Measurements from ENCODE around the gene ULK2. TPM values are rescaled to one million over a fixed set of nuclear protein-coding genes. Genes with fewer than 3 reads are reported as not detected.

ULK2 gene
- total RNA-seq, 8 experiments from 2014 or later: 3.3 to 32.7 (median 22.4) TPM

- WGBS, 10 experiments: 37 to 100% (median 87%) methylated on average over 1 to 5 of the region's 5 CpGs; no CpG with 5 or more reads in 1 of the 10 experiments
- peak in 1 of 8 experiments; percentile 7 for ATAC-seq (replicated peaks in 6 of 8)
These were observed 142.2 kb downstream of the ULK2 start for GRCh38 chr17:19725486-19725885.

GRCh38 chr17:19724501-19725420, 143.0 kb downstream of the ULK2 start:
- 21 to 100% (median 78%) methylated on average over 1 to 15 of the region's 55 CpGs; no CpG with 5 or more reads in 2 of the 10 experiments for WGBS, 10 experiments
- Histone ChIP-seq H3K27ac (no peak overlapping the region), H3K4me3 (no peak overlapping the region), H3K4me1 (replicated peaks in 1 of 2) (peaks cover 0 to 6% of the 10 kb centered on the region in 2 donors)
- in situ Hi-C loops (cut with MboI; ENCODE audit: low pct_unique_long_range_greater_than_20kb in 2 of 9, low sequenced_read_pairs in 9 of 9, unreplicated experiment in 9 of 9): no loop called here
- peak in 2 of 8 experiments; percentile 8 to 10 for ATAC-seq (replicated peaks in 6 of 8)

More at GRCh38 chr17:19725486-19725885, 142.2 kb downstream of the ULK2 start:
- in situ Hi-C loops (cut with MboI; ENCODE audit: low pct_unique_long_range_greater_than_20kb in 2 of 9, low sequenced_read_pairs in 9 of 9, unreplicated experiment in 9 of 9): no loop called here
- H3K4me1 ChIP-seq (replicated peaks in 1 of 2): peaks cover 0 to 6% of the 10 kb centered on the region in 2 donors
- H3K27ac ChIP-seq: no peak overlapping the region
- H3K4me3 ChIP-seq: no peak overlapping the region

GRCh38 chr17:19723964-19724363, 143.8 kb downstream of the ULK2 start:
- ATAC-seq (replicated peaks in 6 of 8): peak in 3 of 8 experiments; percentile 12 to 60 (median 19)
- in situ Hi-C loops (cut with MboI; ENCODE audit: low pct_unique_long_range_greater_than_20kb in 2 of 9, low sequenced_read_pairs in 9 of 9, unreplicated experiment in 9 of 9): no loop called here
- no peak overlapping the region for H3K27ac ChIP-seq
- H3K4me3 ChIP-seq: no peak overlapping the region
- 60 to 100% (median 84%) methylated on average over 1 of the region's 1 CpG; no CpG with 5 or more reads in 6 of the 10 experiments for WGBS, 10 experiments
- peaks cover 0 to 6% of the 10 kb centered on the region in 2 donors for H3K4me1 ChIP-seq (replicated peaks in 1 of 2)

Other genes starting within 250 kb of the ULK2 start
- 10 to 100 TPM; 25.6 to 47.2 (median 30.4) TPM for gene ALDH3A2, start 219.2 kb downstream of the ULK2 start, total RNA-seq
- 1 to 10 TPM in 3 of 8 experiments, under 1 TPM in 5; 0.29 to 2.2 (median 0.60) TPM for gene SLC47A2, start 151.4 kb downstream of the ULK2 start, total RNA-seq
- gene ALDH3A1, start 119.6 kb downstream of the ULK2 start, total RNA-seq: 1 to 10 TPM in 4 of 8 experiments, under 1 TPM in 1, not detected in 3; 0.49 to 8.4 (median 1.9) TPM
- gene AKAP10, start 109.9 kb upstream of the ULK2 start, total RNA-seq: 10 to 100 TPM; 14.2 to 53.2 (median 19.1) TPM
- 100 to 1,000 TPM in 3 of 8 experiments, 10 to 100 TPM in 5; 25.8 to 269 (median 79.5) TPM for gene SPECC1, start 141.4 kb upstream of the ULK2 start, total RNA-seq

Measured in motor neuron (in vitro differentiated cells).